ENCODE results near the gene FOS.

GRCh38 chr14:75318353-75318752 lies 39.7 kb downstream of the FOS start:
- TF ChIP-seq CTCF (IDR thresholded peaks at IDR 0.05; ENCODE audit: low read depth, low read length, missing input control) (no peak), ZBTB33 (IDR thresholded peaks at IDR 0.05) (no peak)

All from liver (tissue), 2 donors.